Sigmoid colon (tissue), 4 donors: ENCODE results near the gene WASF2.

Experiments
- EP300 ChIP-seq, 4 donors: sonication (generic); formaldehyde crosslinking; IDR thresholded peaks; one replicate each; pipeline ENCODE4 v1.6.1; 2017; ENCODE audit warnings: antibody characterized with exemption in 4 of 4
- POLR2A ChIP-seq, 2 donors: fragments of 450-650 bp; IDR thresholded peaks; one replicate each; pipeline ENCODE4 v1.6.1; 2016; ENCODE audit warnings: antibody characterized with exemption in 2 of 2, mild to moderate bottlenecking in 2 of 2, moderate library complexity in 2 of 2

GRCh38 chr1:27517301-27517700 is 27.3 kb upstream of the WASF2 start:
- no peak for TF ChIP-seq POLR2A (IDR thresholded peaks at IDR 0.05)
- no peak for TF ChIP-seq EP300 (IDR thresholded peaks at IDR 0.05)
